Smooth muscle cell (in vitro differentiated cells): Measurements from ENCODE around the gene GTF3C1. TPM values are rescaled to one million over a fixed set of nuclear protein-coding genes. Genes with fewer than 3 reads are reported as not detected.

Experiments
- DNase-seq: peaks from one replicate; lab custom pipeline; 2025; ENCODE audit not compliant: unreplicated experiment; lab: John Stamatoyannopoulos, UW
- H2AFZ ChIP-seq: fragments of 200-600 bp; sonication (generic); 2 replicates; pipeline ENCODE4 v1.6.0; 2016; ENCODE audit warnings: antibody characterized with exemption, low read depth, mild to moderate bottlenecking
- H3F3A ChIP-seq: fragments of 200-600 bp; sonication (generic); 2 replicates; pipeline ENCODE4 v1.6.0; 2017; ENCODE audit warnings: antibody characterized with exemption, low read depth
- H3K27ac ChIP-seq: fragments of 200-600 bp; sonication (generic); 2 replicates; pipeline ENCODE4 v1.5.1; 2016; ENCODE audit warnings: low read depth, mild to moderate bottlenecking
- H3K27me3 ChIP-seq: fragments of 200-600 bp; sonication (generic); 2 replicates; pipeline ENCODE4 v1.6.1; 2016; ENCODE audit warnings: low read depth, mild to moderate bottlenecking
- H3K36me3 ChIP-seq: fragments of 200-600 bp; sonication (generic); 2 replicates; pipeline ENCODE4 v1.5.1; 2016; ENCODE audit warnings: low read depth
- H3K4me1 ChIP-seq: fragments of 200-600 bp; sonication (generic); 2 replicates; pipeline ENCODE4 v1.5.1; 2016; ENCODE audit warnings: low read depth
- H3K4me2 ChIP-seq: fragments of 200-600 bp; sonication (generic); 2 replicates; pipeline ENCODE4 v1.6.0; 2016; ENCODE audit warnings: mild to moderate bottlenecking
- H3K4me3 ChIP-seq: fragments of 200-600 bp; sonication (generic); 2 replicates; pipeline ENCODE4 v1.5.1; 2016; ENCODE audit warnings: mild to moderate bottlenecking
- H3K79me2 ChIP-seq: fragments of 200-600 bp; sonication (generic); 2 replicates; pipeline ENCODE4 v1.6.0; 2016; ENCODE audit warnings: low read depth, mild to moderate bottlenecking
- H3K9ac ChIP-seq: fragments of 200-600 bp; sonication (generic); 2 replicates; pipeline ENCODE4 v1.6.0; 2016; ENCODE audit warnings: low read depth
- H3K9me3 ChIP-seq: fragments of 200-600 bp; sonication (generic); replicated peaks from 2 replicates; pipeline ENCODE4 v1.5.1; 2016; ENCODE audit warnings: low read depth
- H4K20me1 ChIP-seq: fragments of 200-600 bp; sonication (generic); 2 replicates; pipeline ENCODE4 v1.6.0; 2016; ENCODE audit warnings: low read depth
- CTCF ChIP-seq: fragments of 200-600 bp; sonication (generic); IDR thresholded peaks from 2 replicates; pipeline ENCODE4 v1.5.1; 2017; ENCODE audit warnings: borderline replicate concordance, mild to moderate bottlenecking, antibody characterized with exemption; ENCODE audit not compliant: insufficient read depth, poor library complexity, severe bottlenecking
- WGBS: methylation state at CpG from one replicate; pipeline ENCODE4 v1.1.7; 2016; ENCODE audit warnings: low lambda C conversion rate; 5-methylcytosine and 5-hydroxymethylcytosine counted together
- polyA plus RNA-seq: library from polyadenylated mRNA; unstranded; fragments of >200 nt; fragmentation: Nextera tagmentation; extraction: Ambion mirVana; gene quantifications from 2 replicates; pipeline ENCODE4 v1.2.1, GENCODE V29; 2016
- total RNA-seq: library from RNA; depleted of rRNA; stranded (reverse); fragments of >200 nt; gene quantifications from 2 replicates; pipeline ENCODE4 v1.2.3, GENCODE V29; 2014

Gene GTF3C1
- total and polyA plus RNA-seq, 2 experiments from 2014 or later, result 47.6 to 78.5 TPM

- no peaks in the 10 kb centered on the region for H4K20me1 ChIP-seq
- H3K36me3 ChIP-seq, result peaks cover 12% of the 10 kb centered on the region
- no peak overlapping the region for H3K27ac ChIP-seq
- WGBS, result 80% methylated on average over 28 of the region's 28 CpGs
- H2AFZ ChIP-seq, result no peak overlapping the region
- H3K27me3 ChIP-seq, result no peaks in the 10 kb centered on the region
- DNase-seq, result no peak
- H3F3A ChIP-seq, result no peaks in the 10 kb centered on the region
- TF ChIP-seq CTCF, result no peak
- H3K4me1 ChIP-seq, result peaks cover under 1% of the 10 kb centered on the region
- no peaks in the 10 kb centered on the region for H3K9me3 ChIP-seq
- H3K9ac ChIP-seq, result no peak overlapping the region
- H3K4me2 ChIP-seq, result no peak overlapping the region
- no peak overlapping the region for H3K4me3 ChIP-seq
- H3K79me2 ChIP-seq, result no peaks in the 10 kb centered on the region
Measured at GRCh38 chr16:27470567-27471431, 78.9 kb downstream of the GTF3C1 start.

GRCh38 chr16:27468941-27469531 lies 80.7 kb downstream of the GTF3C1 start:
- H2AFZ ChIP-seq, result no peak overlapping the region
- 98% methylated on average over 22 of the region's 22 CpGs for WGBS
- TF ChIP-seq CTCF, result no peak
- no peak for DNase-seq
- H3K36me3 ChIP-seq, result peaks cover 12% of the 10 kb centered on the region
- H3K4me2 ChIP-seq, result no peak overlapping the region
- H3K79me2 ChIP-seq, result no peaks in the 10 kb centered on the region
- no peaks in the 10 kb centered on the region for H3K27me3 ChIP-seq
- no peak overlapping the region for H3K27ac ChIP-seq
- no peak overlapping the region for H3K9ac ChIP-seq
- H3K9me3 ChIP-seq, result no peaks in the 10 kb centered on the region
- no peak overlapping the region for H3K4me3 ChIP-seq
- H4K20me1 ChIP-seq, result no peaks in the 10 kb centered on the region
- H3K4me1 ChIP-seq, result no peaks in the 10 kb centered on the region
- no peaks in the 10 kb centered on the region for H3F3A ChIP-seq

- 93% methylated on average over 8 of the region's 8 CpGs for WGBS
- Histone ChIP-seq H3K27ac (no peak overlapping the region), H3K4me1 (no peaks in the 10 kb centered on the region), H3K79me2 (no peaks in the 10 kb centered on the region), H3K9ac (no peak overlapping the region), H3K9me3 (no peaks in the 10 kb centered on the region), H3K4me3 (no peak overlapping the region), H3K4me2 (no peak overlapping the region), H3F3A (no peaks in the 10 kb centered on the region), H2AFZ (no peak overlapping the region), H4K20me1 (no peaks in the 10 kb centered on the region), H3K27me3 (no peaks in the 10 kb centered on the region), H3K36me3 (peaks cover 12% of the 10 kb centered on the region)
- no peak for DNase-seq
- TF ChIP-seq CTCF, result no peak
Measured at GRCh38 chr16:27465483-27465879, 84.2 kb downstream of the GTF3C1 start.
